NB4 (cell line): ENCODE measurements around the gene NUP214.

Experiments used
- CTCF ChIP-seq: IDR thresholded peaks from one replicate; pipeline ENCODE4 v1.5.1; 2012; ENCODE audit warnings: low read depth, low read length
- POLR2A ChIP-seq: IDR thresholded peaks from 2 replicates; pipeline ENCODE4 v1.6.1; 2011; ENCODE audit warnings: mild to moderate bottlenecking; ENCODE audit not compliant: insufficient read length; ENCODE audit errors: extremely low read depth

DNA sequence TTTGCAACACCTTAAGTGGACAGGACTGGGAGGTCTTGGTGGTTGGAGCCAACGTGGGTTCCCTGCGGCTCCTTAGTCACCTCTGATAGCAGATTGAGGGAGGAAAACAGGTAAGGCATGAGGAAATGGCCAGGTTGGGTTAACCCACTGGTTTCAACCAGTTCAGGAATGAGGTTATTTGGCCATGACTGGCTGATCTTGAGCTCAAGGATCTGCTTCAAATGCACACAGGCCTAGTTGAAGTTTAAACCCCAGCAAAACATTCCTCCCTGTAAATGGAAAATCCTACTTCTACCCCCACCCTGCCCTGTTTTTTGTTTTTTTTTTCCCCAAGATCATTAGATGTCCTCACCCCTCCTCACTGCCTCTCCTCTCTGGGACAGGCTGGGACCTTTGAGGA is 3.2 kb upstream of the NUP214 start:
- TF ChIP-seq CTCF: no peak
- no peak for TF ChIP-seq POLR2A
